K562 (cell line): ENCODE results near the gene TTBK1. TPM values are rescaled to one million over a fixed set of nuclear protein-coding genes. Genes with fewer than 3 reads are reported as not detected.

Experiments
- FOXA3 ChIP-seq, 2 experiments: fragments of 450-650 bp in 1 of 2; sonication (generic) in 1 of 2; formaldehyde crosslinking; IDR thresholded peaks in 1 of 2; conservative IDR thresholded peaks in 1 of 2; 2 replicates each; pipeline versions ENCODE4 v1.4.0 to v1.8.0; 2020 to 2022; ENCODE audit warnings: mild to moderate bottlenecking in 2 of 2, missing genetic modification reagents in 1 of 2
- ILK ChIP-seq: fragments of 450-650 bp; IDR thresholded peaks from 2 replicates; pipeline ENCODE4 v1.6.1; 2016; ENCODE audit warnings: missing genetic modification characterization, low read depth, mild to moderate bottlenecking, missing compliant biosample characterization, moderate library complexity, borderline replicate concordance
- MYNN ChIP-seq, 2 experiments: sonication (generic); formaldehyde crosslinking in 1 of 2; IDR thresholded peaks; 2 replicates each; pipeline versions ENCODE4 v1.5.0 to v1.6.1; 2016 to 2020; ENCODE audit warnings: antibody characterized with exemption in 1 of 2, missing genetic modification reagents in 1 of 2
- RNF219 ChIP-seq: fragments of 250-450 bp; sonication (Bioruptor Pico); IDR thresholded peaks from 2 replicates; pipeline ENCODE4 v1.5.0; 2022; ENCODE audit warnings: mild to moderate bottlenecking
- YY1 ChIP-seq, 3 experiments: IDR thresholded peaks; 2 replicates each; pipeline ENCODE4 v1.6.1; 2011; ENCODE audit warnings: low read length in 2 of 3, mild to moderate bottlenecking in 2 of 3, moderate library complexity in 2 of 3, borderline replicate concordance in 1 of 3, control low read depth in 1 of 3, low read depth in 1 of 3; ENCODE audit not compliant: insufficient read depth in 3 of 3, insufficient replicate concordance in 2 of 3, control insufficient read depth in 1 of 3, insufficient read length in 1 of 3; ENCODE audit errors: extremely low read depth in 1 of 3
- ZFPM2 ChIP-seq: fragments of 250-450 bp; sonication (Bioruptor Pico); IDR thresholded peaks from 2 replicates; pipeline ENCODE4 v1.5.1; 2022; ENCODE audit warnings: mild to moderate bottlenecking
- polyA plus RNA-seq, 8 experiments: library from polyadenylated mRNA; depleted of rRNA in 4 of 8; stranded (reverse) in 5 of 8; unstranded in 3 of 8; fragments of >200 nt; fragmentation: Nextera tagmentation in 2 of 8; fragmentation: Illumina TruSeq in 1 of 8; extraction: Ambion mirVana in 2 of 8; extraction: Trizol in 1 of 8; gene quantifications; 2 replicates each; pipeline versions ENCODE4 v1.2.1 to v1.2.3, GENCODE V29; 2011 to 2014; ENCODE audit warnings: inconsistent platforms in 1 of 8, missing spikeins in 1 of 8
- total RNA-seq, 7 experiments: library from RNA; depleted of rRNA in 6 of 7; stranded (reverse); fragments of >200 nt in 6 of 7; fragmentation: Illumina TruSeq in 2 of 7; extraction: Trizol in 2 of 7; gene quantifications; 2 replicates each; pipeline versions ENCODE4 v1.2.1 to v1.2.3, GENCODE V29; 2011 to 2021; ENCODE audit warnings: low replicate concordance in 1 of 7

Gene TTBK1
- total and polyA plus RNA-seq, 9 of the 15 experiments (the other 6 are each of a cell fraction or from before 2014, with no cell fraction given) = not detected

- TF ChIP-seq ZFPM2 (CRISPR knock-in tag) (no peak), FOXA3 (CRISPR knock-in tag; conservative IDR thresholded peaks at IDR 0.05 in 1 of 2, IDR thresholded peaks at IDR 0.05 in 1 of 2) (peak; percentile 72 to 88; a peak in 3 of 4 replicates), YY1 (IDR thresholded peaks at IDR 0.05; ENCODE audit: borderline replicate concordance in 1 of 3, control insufficient read depth in 1 of 3, extremely low read depth in 1 of 3, insufficient read depth in 3 of 3, insufficient read length in 1 of 3, insufficient replicate concordance in 2 of 3, low read depth in 1 of 3, low read length in 2 of 3) (no peak), MYNN (IDR thresholded peaks at IDR 0.05) (no peak), MYNN (CRISPR knock-in tag; IDR thresholded peaks at IDR 0.05) (no peak), ILK (tag) (no peak), RNF219 (no peak)
- TF ChIP-seq, all 486 proteins: peak for 80
Measured at GRCh38 chr6:43267619-43268354, 24.5 kb downstream of the TTBK1 start (continued).
